GM13977 (cell line): ENCODE results near the gene VIPR2.

ENCODE experiments used
- DNase-seq: peaks from one replicate; pipeline ENCODE4 v3.0.0; 2012; ENCODE audit warnings: low spot score
- in situ Hi-C: fragments of 300-500 bp; cut with MboI; formaldehyde crosslinking; loops from one replicate; pipeline ENCODE4 v1.12.0; 2022; ENCODE audit warnings: low sequenced_read_pairs, low pct_unique_long_range_greater_than_20kb, mixed read lengths, inconsistent platforms; ENCODE audit not compliant: unreplicated experiment
- TF ChIP-seq, protein P1 (sequence below): IDR thresholded peaks from 2 replicates; pipeline ENCODE4 v1.5.1; 2012; ENCODE audit warnings: mild to moderate bottlenecking, control low read depth; ENCODE audit not compliant: insufficient read depth; ENCODE audit errors: extremely low read depth, missing control alignments

VIPR2 gene

GRCh38 chr7:159078911-159079270, 65.8 kb downstream of the VIPR2 start:
- no peak for DNase-seq
- in situ Hi-C loops, result no loop called here
- TF ChIP-seq, protein P1, sequence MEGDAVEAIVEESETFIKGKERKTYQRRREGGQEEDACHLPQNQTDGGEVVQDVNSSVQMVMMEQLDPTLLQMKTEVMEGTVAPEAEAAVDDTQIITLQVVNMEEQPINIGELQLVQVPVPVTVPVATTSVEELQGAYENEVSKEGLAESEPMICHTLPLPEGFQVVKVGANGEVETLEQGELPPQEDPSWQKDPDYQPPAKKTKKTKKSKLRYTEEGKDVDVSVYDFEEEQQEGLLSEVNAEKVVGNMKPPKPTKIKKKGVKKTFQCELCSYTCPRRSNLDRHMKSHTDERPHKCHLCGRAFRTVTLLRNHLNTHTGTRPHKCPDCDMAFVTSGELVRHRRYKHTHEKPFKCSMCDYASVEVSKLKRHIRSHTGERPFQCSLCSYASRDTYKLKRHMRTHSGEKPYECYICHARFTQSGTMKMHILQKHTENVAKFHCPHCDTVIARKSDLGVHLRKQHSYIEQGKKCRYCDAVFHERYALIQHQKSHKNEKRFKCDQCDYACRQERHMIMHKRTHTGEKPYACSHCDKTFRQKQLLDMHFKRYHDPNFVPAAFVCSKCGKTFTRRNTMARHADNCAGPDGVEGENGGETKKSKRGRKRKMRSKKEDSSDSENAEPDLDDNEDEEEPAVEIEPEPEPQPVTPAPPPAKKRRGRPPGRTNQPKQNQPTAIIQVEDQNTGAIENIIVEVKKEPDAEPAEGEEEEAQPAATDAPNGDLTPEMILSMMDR, result no peak

GRCh38 chr7:159078193-159078910, 66.3 kb downstream of the VIPR2 start:
- no peak for DNase-seq
- in situ Hi-C loops, result no loop called here
- TF ChIP-seq, protein P1, result no peak

- in situ Hi-C loops, result no loop called here
- DNase-seq, result no peak
- TF ChIP-seq, protein P1, result no peak
These were observed 68.3 kb downstream of the VIPR2 start for GRCh38 chr7:159076333-159076732.

GRCh38 chr7:159075563-159076238, 69.0 kb downstream of the VIPR2 start:
- in situ Hi-C loops, result no loop called here
- DNase-seq, result no peak
- TF ChIP-seq, protein P1, result no peak

DNA sequence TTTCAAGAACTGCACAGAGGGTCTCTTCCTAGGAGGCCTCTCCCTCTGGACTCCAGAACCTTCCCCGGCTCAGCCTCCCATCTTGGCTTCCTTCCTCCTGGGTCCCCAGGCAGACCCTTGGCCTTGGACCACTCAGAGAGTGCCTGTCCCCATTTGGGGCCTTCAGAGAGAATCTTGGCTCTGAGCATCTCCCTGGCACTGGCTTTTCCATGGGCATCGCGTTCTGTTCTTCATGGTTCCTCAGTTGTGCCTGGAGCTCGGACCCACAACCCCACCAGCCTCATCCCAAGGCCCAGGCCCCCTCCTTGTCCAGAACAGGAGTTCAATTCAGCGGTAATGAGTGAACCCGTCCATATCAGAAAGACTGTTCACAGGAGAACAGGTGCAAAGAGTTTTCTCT, 73.4 kb downstream of the VIPR2 start:
- TF ChIP-seq, protein P1, result no peak
- DNase-seq, result no peak
- in situ Hi-C loops, result no loop called here

DNA sequence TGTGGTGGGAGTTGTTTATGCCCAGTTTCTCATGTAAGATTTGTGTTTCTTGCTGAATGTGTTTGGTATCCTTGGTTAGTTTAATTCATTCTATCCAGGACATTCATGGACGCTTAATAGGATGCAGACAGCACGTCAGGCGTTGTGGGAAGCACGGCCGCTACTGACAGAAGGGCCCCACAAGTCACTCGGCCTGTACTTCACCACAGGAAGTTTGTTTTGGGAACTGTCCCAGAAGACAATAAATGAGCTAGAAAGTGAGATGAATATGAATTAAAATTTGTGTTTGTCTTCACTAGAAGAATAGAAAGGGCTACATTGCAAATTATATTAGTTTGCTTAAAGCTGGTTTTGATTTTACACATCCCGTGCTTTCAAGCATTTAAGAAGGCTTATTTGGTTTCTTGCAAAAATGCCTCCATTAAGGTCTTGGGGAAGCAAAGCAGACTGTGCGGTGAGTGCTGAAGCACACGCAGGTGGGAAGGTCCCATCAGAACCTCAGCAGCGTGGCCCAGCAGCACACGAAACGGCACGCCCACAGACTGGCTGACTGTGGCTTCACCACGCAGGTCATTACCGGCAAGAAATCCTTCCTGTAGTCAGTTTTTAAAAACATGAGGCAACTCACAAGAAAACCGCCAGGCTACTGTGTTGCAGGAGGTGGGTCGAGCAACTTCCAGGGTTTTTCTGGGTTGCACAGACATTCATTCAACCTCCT, 74.1 kb downstream of the VIPR2 start:
- no peak for DNase-seq
- in situ Hi-C loops, result no loop called here
- TF ChIP-seq, protein P1, result no peak
